ENCODE data around the gene TRH.

- TF ChIP-seq, protein P1, sequence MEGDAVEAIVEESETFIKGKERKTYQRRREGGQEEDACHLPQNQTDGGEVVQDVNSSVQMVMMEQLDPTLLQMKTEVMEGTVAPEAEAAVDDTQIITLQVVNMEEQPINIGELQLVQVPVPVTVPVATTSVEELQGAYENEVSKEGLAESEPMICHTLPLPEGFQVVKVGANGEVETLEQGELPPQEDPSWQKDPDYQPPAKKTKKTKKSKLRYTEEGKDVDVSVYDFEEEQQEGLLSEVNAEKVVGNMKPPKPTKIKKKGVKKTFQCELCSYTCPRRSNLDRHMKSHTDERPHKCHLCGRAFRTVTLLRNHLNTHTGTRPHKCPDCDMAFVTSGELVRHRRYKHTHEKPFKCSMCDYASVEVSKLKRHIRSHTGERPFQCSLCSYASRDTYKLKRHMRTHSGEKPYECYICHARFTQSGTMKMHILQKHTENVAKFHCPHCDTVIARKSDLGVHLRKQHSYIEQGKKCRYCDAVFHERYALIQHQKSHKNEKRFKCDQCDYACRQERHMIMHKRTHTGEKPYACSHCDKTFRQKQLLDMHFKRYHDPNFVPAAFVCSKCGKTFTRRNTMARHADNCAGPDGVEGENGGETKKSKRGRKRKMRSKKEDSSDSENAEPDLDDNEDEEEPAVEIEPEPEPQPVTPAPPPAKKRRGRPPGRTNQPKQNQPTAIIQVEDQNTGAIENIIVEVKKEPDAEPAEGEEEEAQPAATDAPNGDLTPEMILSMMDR (IDR thresholded peaks at IDR 0.05) = no peak
- TF ChIP-seq EP300 (IDR thresholded peaks at IDR 0.05) = no peak
- TF ChIP-seq POLR2A (IDR thresholded peaks at IDR 0.05) = no peak
Observed at GRCh38 chr3:129972301-129972700, 2.2 kb upstream of the TRH start.

Data from upper lobe of left lung (tissue), 4 donors.